Chondrocyte (in vitro differentiated cells): ENCODE measurements around the gene RANBP17. TPM values are rescaled to one million over a fixed set of nuclear protein-coding genes. Genes with fewer than 3 reads are reported as not detected.
A peak's percentile ranks its signal among the peaks of the same experiment; 100 is the strongest.

Experiments used
- DNase-seq: peaks from one replicate; pipeline ENCODE4 v3.0.0; 2021; ENCODE audit warnings: mixed read lengths, low spot score
- H3K27ac Mint-ChIP-seq: one replicate; pipeline ENCODE4 v1.8.0; 2021; ENCODE audit warnings: mild to moderate bottlenecking, moderate library complexity, mixed read lengths; ENCODE audit not compliant: unreplicated experiment
- H3K27me3 Mint-ChIP-seq: 2 replicates; pipeline ENCODE4 v1.8.0; 2021; ENCODE audit warnings: low read depth, mixed read lengths
- H3K36me3 Mint-ChIP-seq: 2 replicates; pipeline ENCODE4 v1.8.0; 2021; ENCODE audit warnings: low read depth, mixed read lengths
- H3K4me1 Mint-ChIP-seq: 2 replicates; pipeline ENCODE4 v1.8.0; 2021; ENCODE audit warnings: low read depth, mild to moderate bottlenecking, mixed read lengths
- H3K4me3 Mint-ChIP-seq: one replicate; pipeline ENCODE4 v1.8.0; 2021; ENCODE audit warnings: mild to moderate bottlenecking, moderate library complexity, mixed read lengths; ENCODE audit not compliant: unreplicated experiment
- H3K9me3 Mint-ChIP-seq: 2 replicates; pipeline ENCODE4 v1.8.0; 2021; ENCODE audit warnings: low read depth, mixed read lengths
- total RNA-seq: library from RNA; stranded (reverse); gene quantifications from 3 replicates; pipeline ENCODE4 v1.2.1, GENCODE V29; 2021
- TF ChIP-seq, protein P1 (sequence below): fragments of 200-600 bp; sonication (generic); IDR thresholded peaks from 2 replicates; pipeline ENCODE4 v1.5.0; 2021; ENCODE audit warnings: antibody characterized with exemption, mild to moderate bottlenecking, moderate library complexity

Gene RANBP17
- total RNA-seq, 1 donor from 2014 or later, result 24.5 TPM

GRCh38 chr5:171307789-171308452 lies 446.1 kb downstream of the RANBP17 start:
- DNase-seq, result no peak
- no peak overlapping the region for H3K27ac Mint-ChIP-seq
- H3K9me3 Mint-ChIP-seq, result no peaks in the 10 kb centered on the region
- peaks cover 21% of the 10 kb centered on the region for H3K4me1 Mint-ChIP-seq
- H3K36me3 Mint-ChIP-seq, result peaks cover 3% of the 10 kb centered on the region
- H3K4me3 Mint-ChIP-seq, result no peak overlapping the region
- TF ChIP-seq, protein P1, sequence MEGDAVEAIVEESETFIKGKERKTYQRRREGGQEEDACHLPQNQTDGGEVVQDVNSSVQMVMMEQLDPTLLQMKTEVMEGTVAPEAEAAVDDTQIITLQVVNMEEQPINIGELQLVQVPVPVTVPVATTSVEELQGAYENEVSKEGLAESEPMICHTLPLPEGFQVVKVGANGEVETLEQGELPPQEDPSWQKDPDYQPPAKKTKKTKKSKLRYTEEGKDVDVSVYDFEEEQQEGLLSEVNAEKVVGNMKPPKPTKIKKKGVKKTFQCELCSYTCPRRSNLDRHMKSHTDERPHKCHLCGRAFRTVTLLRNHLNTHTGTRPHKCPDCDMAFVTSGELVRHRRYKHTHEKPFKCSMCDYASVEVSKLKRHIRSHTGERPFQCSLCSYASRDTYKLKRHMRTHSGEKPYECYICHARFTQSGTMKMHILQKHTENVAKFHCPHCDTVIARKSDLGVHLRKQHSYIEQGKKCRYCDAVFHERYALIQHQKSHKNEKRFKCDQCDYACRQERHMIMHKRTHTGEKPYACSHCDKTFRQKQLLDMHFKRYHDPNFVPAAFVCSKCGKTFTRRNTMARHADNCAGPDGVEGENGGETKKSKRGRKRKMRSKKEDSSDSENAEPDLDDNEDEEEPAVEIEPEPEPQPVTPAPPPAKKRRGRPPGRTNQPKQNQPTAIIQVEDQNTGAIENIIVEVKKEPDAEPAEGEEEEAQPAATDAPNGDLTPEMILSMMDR, result no peak
- peaks cover 65% of the 10 kb centered on the region for H3K27me3 Mint-ChIP-seq

DNA sequence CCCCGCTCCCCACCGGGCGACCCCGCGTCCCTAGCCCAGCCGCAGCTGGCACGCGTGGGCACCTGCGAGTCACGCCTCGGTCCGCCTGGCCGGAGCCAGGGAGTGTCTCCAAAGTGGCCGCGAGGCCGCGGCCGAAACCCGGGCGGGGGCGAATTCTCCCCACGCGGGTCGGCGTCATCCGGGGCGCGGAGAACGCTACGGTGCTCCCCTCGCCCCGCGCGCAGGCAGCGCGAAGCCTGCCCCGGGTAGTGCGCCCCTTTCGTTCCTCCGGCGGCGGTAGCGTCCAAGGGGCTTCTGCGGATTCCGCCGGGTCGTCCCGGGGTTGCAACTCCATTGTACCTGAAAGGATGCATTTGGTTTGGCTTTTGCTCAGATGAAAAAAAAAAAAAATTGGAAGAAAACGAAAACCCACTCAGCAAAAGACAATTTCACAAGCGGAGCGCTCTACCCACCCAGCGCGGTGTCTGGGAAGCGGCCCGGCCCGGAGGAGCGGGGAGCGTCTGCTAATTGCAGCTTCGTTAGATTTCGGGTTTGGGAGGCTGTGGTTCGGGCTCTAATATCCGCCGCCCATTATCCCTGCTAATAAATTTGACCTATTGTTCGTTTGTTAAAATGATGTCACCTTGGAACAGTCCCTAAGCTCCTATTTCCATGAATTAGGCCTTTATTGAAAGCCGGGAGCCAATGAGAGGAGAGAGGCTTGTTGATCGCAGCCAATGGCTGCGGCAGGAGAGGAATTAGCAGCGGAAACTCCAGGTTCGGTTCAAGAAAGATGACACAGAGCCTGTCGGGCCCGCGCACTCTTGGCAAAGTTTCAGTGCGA lies 446.8 kb downstream of the RANBP17 start, which contains the start of gene TLX3:
TSS of gene TLX3 (plus strand) at position 796 of the 823 bp plus-strand sequence. CDS start 118 bp downstream, outside the sequence.
- Mint-ChIP-seq H3K4me1 (peaks cover 26% of the 10 kb centered on the region), H3K27ac (no peak within 1 kb of the TSS), H3K36me3 (peaks cover 3% of the 10 kb centered on the region), H3K9me3 (no peaks in the 10 kb centered on the region), H3K4me3 (no peak within 1 kb of the TSS), H3K27me3 (peaks cover 72% of the 10 kb centered on the region)
- TF ChIP-seq, protein P1, result no peak
- no peak for DNase-seq

GRCh38 chr5:171309276-171310211 lies 447.7 kb downstream of the RANBP17 start:
- Mint-ChIP-seq H3K4me3 (no peak overlapping the region), H3K27me3 (peaks cover 71% of the 10 kb centered on the region), H3K36me3 (peaks cover 5% of the 10 kb centered on the region), H3K4me1 (peaks cover 27% of the 10 kb centered on the region), H3K9me3 (no peaks in the 10 kb centered on the region), H3K27ac (no peak overlapping the region)
- no peak for DNase-seq
- TF ChIP-seq, protein P1, result no peak

GRCh38 chr5:171310212-171310818 lies 448.5 kb downstream of the RANBP17 start:
- peaks cover 71% of the 10 kb centered on the region for H3K27me3 Mint-ChIP-seq
- no peak overlapping the region for H3K27ac Mint-ChIP-seq
- H3K9me3 Mint-ChIP-seq, result no peaks in the 10 kb centered on the region
- DNase-seq, result no peak
- H3K36me3 Mint-ChIP-seq, result peaks cover 5% of the 10 kb centered on the region
- peak overlapping the region; percentile 36 for H3K4me3 Mint-ChIP-seq
- peaks cover 31% of the 10 kb centered on the region for H3K4me1 Mint-ChIP-seq
- TF ChIP-seq, protein P1, result peak; percentile 61
